IMR-90 (cell line): ENCODE data around the gene HLA-DOB. TPM values are rescaled to one million over a fixed set of nuclear protein-coding genes. Genes with fewer than 3 reads are reported as not detected.

Experiments
- ATAC-seq: fragments of 200-7000 bp; cut with Tn5 transposase; 2 replicates; pipeline ENCODE4 v1.9.1; 2020; ENCODE audit warnings: low read depth, mild to moderate bottlenecking, moderate library complexity
- BruUV-seq: library from RNA; stranded (reverse); fragments of 400-500 nt; replicated peaks from 2 replicates; lab custom pipeline; 2021; lab: Mats Ljungman, UMichigan
- CTCF ChIA-PET: fragments of 300-600 bp; formaldehyde crosslinking; extraction: SDS; loops from one replicate; lab custom pipeline; 2021; ENCODE audit warnings: antibody characterized with exemption; lab: Yijun Ruan, JAX
- POLR2A ChIA-PET: fragments of 300-600 bp; sonication (Branson Sonifier 250); formaldehyde crosslinking; loops from one replicate; lab custom pipeline; 2022; ENCODE audit warnings: antibody characterized with exemption; ENCODE audit not compliant: unreplicated experiment; lab: Charles Lee
- DNase-seq: peaks from one replicate; pipeline ENCODE4 v3.0.0; 2013
- H2AFZ ChIP-seq: replicated peaks from 2 replicates; pipeline ENCODE3; 2013; ENCODE audit warnings: low read length, mild to moderate bottlenecking; ENCODE audit not compliant: poor library complexity
- H2AK5ac ChIP-seq: 2 replicates; pipeline ENCODE4 v1.6.1; 2013; ENCODE audit warnings: low read depth, low read length, inconsistent platforms
- H2AK9ac ChIP-seq: replicated peaks from 2 replicates; pipeline ENCODE3; 2013; ENCODE audit warnings: mild to moderate bottlenecking, low read depth, low read length, moderate library complexity; ENCODE audit not compliant: poor library complexity
- H2BK120ac ChIP-seq: 2 replicates; pipeline ENCODE4 v1.6.1; 2013; ENCODE audit warnings: low read depth, low read length, inconsistent platforms
- H2BK15ac ChIP-seq: 3 replicates; pipeline ENCODE4 v1.6.1; 2013; ENCODE audit warnings: low read depth, low read length, inconsistent platforms
- H2BK20ac ChIP-seq: 2 replicates; pipeline ENCODE4 v1.6.1; 2013; ENCODE audit warnings: low read depth, mild to moderate bottlenecking, inconsistent platforms, low read length, moderate library complexity
- H2BK5ac ChIP-seq: 2 replicates; pipeline ENCODE4 v1.6.1; 2013; ENCODE audit warnings: mild to moderate bottlenecking, low read depth, low read length, inconsistent platforms; ENCODE audit not compliant: poor library complexity, severe bottlenecking
- H3K14ac ChIP-seq: replicated peaks from 2 replicates; pipeline ENCODE4 v1.6.1; 2013; ENCODE audit warnings: low read depth, low read length, inconsistent platforms
- H3K18ac ChIP-seq: 2 replicates; pipeline ENCODE4 v1.6.1; 2013; ENCODE audit warnings: low read depth, low read length, control low read depth
- H3K23ac ChIP-seq: 2 replicates; pipeline ENCODE4 v1.6.1; 2013; ENCODE audit warnings: low read depth, low read length, inconsistent platforms
- H3K27ac ChIP-seq: 2 replicates; pipeline ENCODE4 v1.5.1; 2013; ENCODE audit warnings: mild to moderate bottlenecking, control low read depth, low read length; ENCODE audit not compliant: insufficient read depth
- H3K27me3 ChIP-seq: 2 replicates; pipeline ENCODE4 v1.6.1; 2013; ENCODE audit warnings: low read length; ENCODE audit not compliant: control insufficient read depth, insufficient read depth
- H3K36me3 ChIP-seq: 2 replicates; pipeline ENCODE4 v1.6.1; 2013; ENCODE audit warnings: low read length, mixed read lengths; ENCODE audit not compliant: control insufficient read depth, insufficient read depth
- H3K4ac ChIP-seq: 2 replicates; pipeline ENCODE4 v1.6.1; 2013; ENCODE audit warnings: low read depth, low read length, inconsistent platforms
- H3K4me1 ChIP-seq: 2 replicates; pipeline ENCODE4 v1.6.1; 2013; ENCODE audit warnings: low read length, mixed read lengths; ENCODE audit not compliant: control insufficient read depth, insufficient read depth
- H3K4me2 ChIP-seq: 2 replicates; pipeline ENCODE4 v1.6.1; 2013; ENCODE audit warnings: low read depth, mild to moderate bottlenecking, control low read depth, low read length, moderate library complexity
- H3K4me3 ChIP-seq: 2 replicates; pipeline ENCODE4 v1.5.1; 2013; ENCODE audit warnings: low read depth, mild to moderate bottlenecking, control low read depth, low read length, moderate library complexity; ENCODE audit not compliant: insufficient read depth
- H3K56ac ChIP-seq: 2 replicates; pipeline ENCODE4 v1.6.1; 2013; ENCODE audit warnings: low read length, inconsistent platforms; ENCODE audit not compliant: insufficient read depth; ENCODE audit errors: extremely low read depth
- H3K79me1 ChIP-seq, 2 experiments: 2 replicates each; pipeline ENCODE4 v1.6.1; 2013; ENCODE audit warnings: low read length in 2 of 2, inconsistent platforms in 1 of 2, low read depth in 1 of 2
- H3K9ac ChIP-seq: 2 replicates; pipeline ENCODE4 v1.6.1; 2013; ENCODE audit warnings: low read depth, low read length, control low read depth
- H3K9me1 ChIP-seq: 2 replicates; pipeline ENCODE4 v1.6.1; 2013; ENCODE audit warnings: low read length, inconsistent platforms; ENCODE audit not compliant: insufficient read depth
- H3K9me3 ChIP-seq: 2 replicates; pipeline ENCODE4 v1.6.1; 2013; ENCODE audit warnings: low read length; ENCODE audit not compliant: control insufficient read depth, insufficient read depth
- H4K20me1 ChIP-seq: 2 replicates; pipeline ENCODE4 v1.6.1; 2013; ENCODE audit warnings: low read length, inconsistent platforms; ENCODE audit not compliant: insufficient read depth
- H4K5ac ChIP-seq: 2 replicates; pipeline ENCODE4 v1.6.1; 2013; ENCODE audit warnings: mild to moderate bottlenecking, low read depth, low read length, control low read depth
- H4K8ac ChIP-seq, 2 experiments: 2 replicates each; pipeline ENCODE4 v1.6.1; 2013; ENCODE audit warnings: low read depth in 2 of 2, low read length in 2 of 2, control low read depth in 1 of 2, inconsistent platforms in 1 of 2
- H4K91ac ChIP-seq: 2 replicates; pipeline ENCODE4 v1.6.1; 2013; ENCODE audit warnings: low read depth, low read length, inconsistent platforms; ENCODE audit not compliant: insufficient read depth
- BHLHE40 ChIP-seq: fragments of 150-350 bp; IDR thresholded peaks from 2 replicates; pipeline ENCODE4 v1.6.1; 2016; ENCODE audit warnings: mild to moderate bottlenecking, low read depth, low read length
- CEBPB ChIP-seq: IDR thresholded peaks from 2 replicates; pipeline ENCODE4 v1.6.1; 2012; ENCODE audit warnings: low read depth, low read length, improper control_type of control experiment
- CHD1 ChIP-seq: IDR thresholded peaks from 2 replicates; pipeline ENCODE4 v1.6.1; 2012; ENCODE audit warnings: low read depth, low read length, improper control_type of control experiment
- FOS ChIP-seq: fragments of 150-350 bp; IDR thresholded peaks from 2 replicates; pipeline ENCODE4 v1.6.1; 2016; ENCODE audit warnings: low read depth, low read length
- MAFK ChIP-seq: IDR thresholded peaks from 2 replicates; pipeline ENCODE4 v1.6.1; 2012; ENCODE audit warnings: low read depth, low read length, improper control_type of control experiment
- MAZ ChIP-seq: IDR thresholded peaks from 2 replicates; pipeline ENCODE4 v1.6.1; 2012; ENCODE audit warnings: low read depth, mild to moderate bottlenecking, low read length, improper control_type of control experiment, moderate library complexity, borderline replicate concordance
- MXI1 ChIP-seq: IDR thresholded peaks from 2 replicates; pipeline ENCODE4 v1.6.1; 2012; ENCODE audit warnings: low read depth, mild to moderate bottlenecking, low read length, moderate library complexity, borderline replicate concordance
- NFE2L2 ChIP-seq: fragments of 150-350 bp; IDR thresholded peaks from 2 replicates; pipeline ENCODE4 v1.6.1; 2016; ENCODE audit warnings: low read depth, mild to moderate bottlenecking, low read length
- POLR2A ChIP-seq: IDR thresholded peaks from 2 replicates; pipeline ENCODE4 v1.6.1; 2012; ENCODE audit warnings: mild to moderate bottlenecking, low read depth, low read length
- RAD21 ChIP-seq: IDR thresholded peaks from 2 replicates; pipeline ENCODE4 v1.6.1; 2012; ENCODE audit warnings: low read length, improper control_type of control experiment
- RCOR1 ChIP-seq: IDR thresholded peaks from 2 replicates; pipeline ENCODE4 v1.6.1; 2012; ENCODE audit warnings: mild to moderate bottlenecking, low read length, improper control_type of control experiment; ENCODE audit not compliant: insufficient replicate concordance
- RFX5 ChIP-seq: IDR thresholded peaks from 2 replicates; pipeline ENCODE4 v1.8.0; 2012; ENCODE audit warnings: low read depth, mild to moderate bottlenecking, low read length, moderate library complexity
- SMC3 ChIP-seq: fragments of 150-350 bp; IDR thresholded peaks from 2 replicates; pipeline ENCODE4 v1.6.1; 2016; ENCODE audit warnings: low read depth, mild to moderate bottlenecking, antibody characterized with exemption, low read length, moderate library complexity
- WGBS, 2 experiments: methylation state at CpG; one replicate each; pipeline versions ENCODE4 v1.1.5 to v1.1.7; 2013; ENCODE audit warnings: missing lambda C conversion rate in 2 of 2; ENCODE audit not compliant: insufficient read length in 1 of 2; ENCODE audit errors: extremely low coverage in 2 of 2; 5-methylcytosine and 5-hydroxymethylcytosine counted together
- dilution Hi-C: fragments of 300-500 bp; cut with HindIII; formaldehyde crosslinking; loops from one replicate; pipeline ENCODE4 v1.14.3; 2018; ENCODE audit warnings: low sequenced_read_pairs; ENCODE audit not compliant: unreplicated experiment
- in situ Hi-C: fragments of 300-500 bp; cut with MboI; formaldehyde crosslinking; loops from 3 replicates; pipeline ENCODE4 v1.14.3; 2019; ENCODE audit warnings: low sequenced_read_pairs, inconsistent platforms, mixed read lengths
- intact Hi-C: fragments of 100-400 bp; cut with micrococcal nuclease; formaldehyde crosslinking; loops from 2 replicates; pipeline ENCODE4 v1.10.0; 2022
- polyA plus RNA-seq, 3 experiments: library from polyadenylated mRNA; depleted of rRNA; stranded (reverse); fragments of >200 nt; gene quantifications; 2 replicates each; pipeline ENCODE4 v1.2.3, GENCODE V29; 2012; ENCODE audit warnings: low replicate concordance in 1 of 3
- total RNA-seq: library from RNA; depleted of rRNA; stranded (reverse); fragments of >200 nt; gene quantifications from 2 replicates; pipeline ENCODE4 v1.2.3, GENCODE V29; 2012
- TF ChIP-seq, protein P1 (sequence below): fragments of 150-350 bp; IDR thresholded peaks from 2 replicates; pipeline ENCODE4 v1.6.1; 2016; ENCODE audit warnings: low read depth, mild to moderate bottlenecking, low read length, moderate library complexity, borderline replicate concordance
- TF ChIP-seq, protein P2 (sequence below): fragments of 150-350 bp; IDR thresholded peaks from 2 replicates; pipeline ENCODE4 v1.6.1; 2017; ENCODE audit warnings: mild to moderate bottlenecking, antibody characterized with exemption, low read length, low read depth
- TF ChIP-seq, protein P3 (sequence below): conservative IDR thresholded peaks from 2 replicates; pipeline ENCODE4 v1.5.1; 2012; ENCODE audit warnings: mild to moderate bottlenecking, low read depth, low read length, improper control_type of control experiment

The HLA-DOB gene
- total and polyA plus RNA-seq, 2 of the 4 experiments (the other 2 are of a cell fraction) = 0.36 to 2.3 TPM

- Histone ChIP-seq H3K27me3 (peaks cover 22% of the 10 kb centered on the region), H3K79me1 (no peaks in the 10 kb centered on the region), H2AK9ac (no peak overlapping the region), H4K8ac (no peak overlapping the region), H3K14ac (no peak overlapping the region), H2BK15ac (no peak overlapping the region), H3K9me1 (no peaks in the 10 kb centered on the region), H2BK120ac (no peak overlapping the region), H3K4me3 (no peak overlapping the region), H2AK5ac (no peak overlapping the region), H3K18ac (no peak overlapping the region), H3K56ac (no peak overlapping the region), H3K4me1 (no peaks in the 10 kb centered on the region), H4K20me1 (no peaks in the 10 kb centered on the region), H3K4me2 (no peak overlapping the region), H2BK20ac (no peak overlapping the region), H2BK5ac (no peak overlapping the region), H3K9me3 (no peaks in the 10 kb centered on the region), H3K23ac (no peak overlapping the region), H2AFZ (no peak overlapping the region), H4K5ac (no peak overlapping the region), H3K36me3 (no peaks in the 10 kb centered on the region), H3K27ac (no peak overlapping the region), H3K9ac (no peak overlapping the region), H3K4ac (no peak overlapping the region), H4K91ac (no peak overlapping the region)
- TF ChIP-seq RCOR1 = no peak
- TF ChIP-seq, protein P1, sequence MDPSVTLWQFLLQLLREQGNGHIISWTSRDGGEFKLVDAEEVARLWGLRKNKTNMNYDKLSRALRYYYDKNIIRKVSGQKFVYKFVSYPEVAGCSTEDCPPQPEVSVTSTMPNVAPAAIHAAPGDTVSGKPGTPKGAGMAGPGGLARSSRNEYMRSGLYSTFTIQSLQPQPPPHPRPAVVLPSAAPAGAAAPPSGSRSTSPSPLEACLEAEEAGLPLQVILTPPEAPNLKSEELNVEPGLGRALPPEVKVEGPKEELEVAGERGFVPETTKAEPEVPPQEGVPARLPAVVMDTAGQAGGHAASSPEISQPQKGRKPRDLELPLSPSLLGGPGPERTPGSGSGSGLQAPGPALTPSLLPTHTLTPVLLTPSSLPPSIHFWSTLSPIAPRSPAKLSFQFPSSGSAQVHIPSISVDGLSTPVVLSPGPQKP = no peak
- TF ChIP-seq RAD21 = no peak
- TF ChIP-seq BHLHE40 = no peak
- TF ChIP-seq, protein P2, sequence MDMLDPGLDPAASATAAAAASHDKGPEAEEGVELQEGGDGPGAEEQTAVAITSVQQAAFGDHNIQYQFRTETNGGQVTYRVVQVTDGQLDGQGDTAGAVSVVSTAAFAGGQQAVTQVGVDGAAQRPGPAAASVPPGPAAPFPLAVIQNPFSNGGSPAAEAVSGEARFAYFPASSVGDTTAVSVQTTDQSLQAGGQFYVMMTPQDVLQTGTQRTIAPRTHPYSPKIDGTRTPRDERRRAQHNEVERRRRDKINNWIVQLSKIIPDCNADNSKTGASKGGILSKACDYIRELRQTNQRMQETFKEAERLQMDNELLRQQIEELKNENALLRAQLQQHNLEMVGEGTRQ = no peak
- TF ChIP-seq SMC3 = no peak
- no peak for TF ChIP-seq MAZ
- TF ChIP-seq, protein P3, sequence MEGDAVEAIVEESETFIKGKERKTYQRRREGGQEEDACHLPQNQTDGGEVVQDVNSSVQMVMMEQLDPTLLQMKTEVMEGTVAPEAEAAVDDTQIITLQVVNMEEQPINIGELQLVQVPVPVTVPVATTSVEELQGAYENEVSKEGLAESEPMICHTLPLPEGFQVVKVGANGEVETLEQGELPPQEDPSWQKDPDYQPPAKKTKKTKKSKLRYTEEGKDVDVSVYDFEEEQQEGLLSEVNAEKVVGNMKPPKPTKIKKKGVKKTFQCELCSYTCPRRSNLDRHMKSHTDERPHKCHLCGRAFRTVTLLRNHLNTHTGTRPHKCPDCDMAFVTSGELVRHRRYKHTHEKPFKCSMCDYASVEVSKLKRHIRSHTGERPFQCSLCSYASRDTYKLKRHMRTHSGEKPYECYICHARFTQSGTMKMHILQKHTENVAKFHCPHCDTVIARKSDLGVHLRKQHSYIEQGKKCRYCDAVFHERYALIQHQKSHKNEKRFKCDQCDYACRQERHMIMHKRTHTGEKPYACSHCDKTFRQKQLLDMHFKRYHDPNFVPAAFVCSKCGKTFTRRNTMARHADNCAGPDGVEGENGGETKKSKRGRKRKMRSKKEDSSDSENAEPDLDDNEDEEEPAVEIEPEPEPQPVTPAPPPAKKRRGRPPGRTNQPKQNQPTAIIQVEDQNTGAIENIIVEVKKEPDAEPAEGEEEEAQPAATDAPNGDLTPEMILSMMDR = no peak
- no peak for TF ChIP-seq CEBPB
- no peak for TF ChIP-seq RFX5
- no peak for TF ChIP-seq NFE2L2
- no peak for TF ChIP-seq FOS
- no peak for TF ChIP-seq POLR2A
- TF ChIP-seq MXI1 = no peak
- no peak for TF ChIP-seq MAFK
- no peak for TF ChIP-seq CHD1
- CTCF ChIA-PET = no interaction called here
- POLR2A ChIA-PET = no interaction called here
- in situ Hi-C loops = loop anchor here (10.0 kb wide), 1 partner anchor 546 kb away; no protein-coding TSS in a partner anchor
- no TSS peak for BruUV-seq
- DNase-seq (no peak), ATAC-seq (no peak)
- no CpG with 5 or more reads among the region's 2 CpGs for WGBS, 2 experiments
- dilution Hi-C loops = no loop called here
- intact Hi-C loops = no loop called here
These were observed 26.5 kb downstream of the HLA-DOB start for GRCh38 chr6:32790306-32790705.
